ENCODE measurements around the gene STXBP5. TPM values are rescaled to one million over a fixed set of nuclear protein-coding genes. Genes with fewer than 3 reads are reported as not detected.

Gene STXBP5
- total RNA-seq, 3 donors from 2014 or later (not counting 1 experiment from before 2014, with no cell fraction given): 22.9 to 43.9 (median 35.9) TPM

DNA sequence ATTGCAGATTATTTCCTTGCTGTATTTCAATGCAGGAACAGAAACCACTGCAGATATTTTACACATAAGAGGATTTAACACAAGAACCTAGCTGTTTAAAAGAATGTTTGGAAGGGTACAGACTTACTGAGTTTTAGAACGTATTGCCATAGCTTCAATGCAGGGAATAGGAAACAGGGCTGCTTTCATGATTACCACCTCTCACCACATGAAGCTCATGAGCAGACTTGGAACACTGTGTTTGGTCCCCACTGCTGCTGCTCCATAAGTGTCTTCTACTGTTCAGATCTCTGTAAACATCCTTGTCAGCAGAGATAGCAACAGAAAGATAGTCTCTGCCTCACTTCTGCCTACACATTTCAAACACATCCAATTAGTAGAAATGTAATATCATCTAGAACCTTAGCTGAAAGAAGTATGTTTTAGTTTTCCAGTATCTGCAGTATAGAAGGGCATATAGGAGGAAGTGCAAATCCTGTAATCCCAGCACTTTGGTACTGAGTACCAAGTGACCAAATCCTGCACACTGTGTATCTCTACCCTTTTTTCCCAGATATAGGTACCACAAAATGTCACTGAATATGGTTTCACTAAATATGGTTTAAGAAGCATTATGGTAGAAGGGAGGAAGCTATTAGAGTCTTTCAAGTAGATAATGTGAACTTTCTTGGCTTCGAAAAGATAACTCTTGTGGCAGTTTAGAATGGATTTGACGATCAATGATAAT is 51.9 kb downstream of the STXBP5 start:
- DNase-seq: no peak

DNA sequence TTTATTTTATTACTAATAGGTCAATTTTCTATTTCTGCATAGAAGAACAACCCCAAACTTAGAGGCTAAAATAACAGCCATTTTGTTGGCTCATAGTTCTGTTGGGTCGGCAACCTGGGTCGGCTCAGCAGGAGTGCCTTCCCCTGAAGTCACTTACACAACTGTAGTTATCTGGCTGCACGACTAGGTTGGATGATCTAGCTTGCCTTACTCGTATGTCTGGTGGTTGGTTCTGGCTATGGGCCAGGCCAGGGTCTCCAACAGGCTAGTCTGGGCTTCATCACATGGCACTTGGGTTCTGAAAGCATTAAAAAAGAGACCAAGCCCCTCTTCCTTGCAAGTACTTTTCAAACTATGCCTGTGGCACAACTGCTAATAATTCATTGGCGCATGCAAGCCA is 53.5 kb downstream of the STXBP5 start:
- Histone ChIP-seq H3K36me3 (ENCODE audit: control insufficient read depth, insufficient read depth, low read length) (no peaks in the 10 kb centered on the region), H3K27ac (ENCODE audit: low read length) (no peak overlapping the region), H3K4me1 (ENCODE audit: control insufficient read depth, insufficient read depth, low read length) (no peaks in the 10 kb centered on the region), H3K27me3 (ENCODE audit: control insufficient read depth, insufficient read depth, low read length) (no peaks in the 10 kb centered on the region), H3K4me3 (ENCODE audit: low read length) (no peak overlapping the region), H3K9me3 (ENCODE audit: control insufficient read depth, insufficient read depth, low read length) (no peaks in the 10 kb centered on the region)
- Mint-ChIP-seq H3K27me3 (ENCODE audit: low read depth in 2 of 2) (no peaks in the 10 kb centered on the region), H3K27ac (no peak overlapping the region), H3K9me3 (no peaks in the 10 kb centered on the region), H3K36me3 (no peaks in the 10 kb centered on the region), H3K4me3 (no peak overlapping the region), H3K4me1 (peaks cover 0 to 3% of the 10 kb centered on the region in 2 donors)
- intact Hi-C loops (cut with micrococcal nuclease): no loop called here
- TF ChIP-seq, protein P1, sequence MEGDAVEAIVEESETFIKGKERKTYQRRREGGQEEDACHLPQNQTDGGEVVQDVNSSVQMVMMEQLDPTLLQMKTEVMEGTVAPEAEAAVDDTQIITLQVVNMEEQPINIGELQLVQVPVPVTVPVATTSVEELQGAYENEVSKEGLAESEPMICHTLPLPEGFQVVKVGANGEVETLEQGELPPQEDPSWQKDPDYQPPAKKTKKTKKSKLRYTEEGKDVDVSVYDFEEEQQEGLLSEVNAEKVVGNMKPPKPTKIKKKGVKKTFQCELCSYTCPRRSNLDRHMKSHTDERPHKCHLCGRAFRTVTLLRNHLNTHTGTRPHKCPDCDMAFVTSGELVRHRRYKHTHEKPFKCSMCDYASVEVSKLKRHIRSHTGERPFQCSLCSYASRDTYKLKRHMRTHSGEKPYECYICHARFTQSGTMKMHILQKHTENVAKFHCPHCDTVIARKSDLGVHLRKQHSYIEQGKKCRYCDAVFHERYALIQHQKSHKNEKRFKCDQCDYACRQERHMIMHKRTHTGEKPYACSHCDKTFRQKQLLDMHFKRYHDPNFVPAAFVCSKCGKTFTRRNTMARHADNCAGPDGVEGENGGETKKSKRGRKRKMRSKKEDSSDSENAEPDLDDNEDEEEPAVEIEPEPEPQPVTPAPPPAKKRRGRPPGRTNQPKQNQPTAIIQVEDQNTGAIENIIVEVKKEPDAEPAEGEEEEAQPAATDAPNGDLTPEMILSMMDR (IDR thresholded peaks at IDR 0.05): no peak
- 97% methylated on average over 5 of the region's 5 CpGs for WGBS (ENCODE audit: insufficient coverage)
- ATAC-seq: no peak
- no peak for DNase-seq

More for the DNA sequence above, 51.9 kb downstream of the STXBP5 start:
- WGBS (ENCODE audit: insufficient coverage): 91% methylated on average over 3 of the region's 3 CpGs
- H3K27ac ChIP-seq (ENCODE audit: low read length): no peak overlapping the region
- Mint-ChIP-seq H3K27ac (no peak overlapping the region), H3K27me3 (ENCODE audit: low read depth in 2 of 2) (no peaks in the 10 kb centered on the region), H3K4me3 (no peak overlapping the region), H3K4me1 (no peaks in the 10 kb centered on the region), H3K9me3 (no peaks in the 10 kb centered on the region), H3K36me3 (no peaks in the 10 kb centered on the region)
- TF ChIP-seq, protein P1 (IDR thresholded peaks at IDR 0.05): no peak
- H3K27me3 ChIP-seq (ENCODE audit: control insufficient read depth, insufficient read depth, low read length): no peaks in the 10 kb centered on the region
- no peaks in the 10 kb centered on the region for H3K4me1 ChIP-seq (ENCODE audit: control insufficient read depth, insufficient read depth, low read length)
- H3K9me3 ChIP-seq (ENCODE audit: control insufficient read depth, insufficient read depth, low read length): no peaks in the 10 kb centered on the region
- H3K36me3 ChIP-seq (ENCODE audit: control insufficient read depth, insufficient read depth, low read length): no peaks in the 10 kb centered on the region
- no peak overlapping the region for H3K4me3 ChIP-seq (ENCODE audit: low read length)
- no peak for ATAC-seq
- intact Hi-C loops (cut with micrococcal nuclease): no loop called here

DNA sequence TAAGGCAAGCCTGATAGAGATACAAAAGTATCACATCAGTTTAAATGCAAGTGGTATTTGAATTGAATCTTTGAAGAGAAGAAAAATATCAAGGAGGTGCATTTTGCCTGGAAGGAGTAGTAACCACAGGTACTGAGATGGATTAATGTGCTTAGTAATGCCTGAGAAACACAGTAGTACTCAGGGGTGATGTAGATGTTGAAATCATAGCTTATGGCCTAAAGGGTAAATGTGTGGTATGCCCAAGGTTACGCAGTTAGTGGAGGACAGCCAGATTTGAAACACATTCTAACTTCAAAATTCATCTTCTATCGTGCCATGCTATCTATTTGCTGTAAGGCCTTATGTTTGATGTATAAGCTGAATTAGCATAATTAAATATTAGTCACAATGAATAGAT is 55.9 kb downstream of the STXBP5 start:
- Histone ChIP-seq H3K36me3 (ENCODE audit: control insufficient read depth, insufficient read depth, low read length) (peaks cover 2% of the 10 kb centered on the region), H3K9me3 (ENCODE audit: control insufficient read depth, insufficient read depth, low read length) (no peaks in the 10 kb centered on the region), H3K4me1 (ENCODE audit: control insufficient read depth, insufficient read depth, low read length) (no peaks in the 10 kb centered on the region), H3K4me3 (ENCODE audit: low read length) (no peak overlapping the region), H3K27me3 (ENCODE audit: control insufficient read depth, insufficient read depth, low read length) (no peaks in the 10 kb centered on the region), H3K27ac (ENCODE audit: low read length) (no peak overlapping the region)
- no peaks in the 10 kb centered on the region for H3K9me3 Mint-ChIP-seq
- TF ChIP-seq, protein P1 (IDR thresholded peaks at IDR 0.05): no peak
- H3K27me3 Mint-ChIP-seq (ENCODE audit: low read depth in 2 of 2): no peaks in the 10 kb centered on the region
- H3K4me1 Mint-ChIP-seq: peaks cover 0 to 3% of the 10 kb centered on the region in 2 donors
- intact Hi-C loops (cut with micrococcal nuclease): no loop called here
- no peaks in the 10 kb centered on the region for H3K36me3 Mint-ChIP-seq
- DNase-seq (no peak), ATAC-seq (no peak)
- no peak overlapping the region for H3K4me3 Mint-ChIP-seq
- WGBS (ENCODE audit: insufficient coverage): no CpG with 5 or more reads among the region's 2 CpGs
- H3K27ac Mint-ChIP-seq: no peak overlapping the region

DNA sequence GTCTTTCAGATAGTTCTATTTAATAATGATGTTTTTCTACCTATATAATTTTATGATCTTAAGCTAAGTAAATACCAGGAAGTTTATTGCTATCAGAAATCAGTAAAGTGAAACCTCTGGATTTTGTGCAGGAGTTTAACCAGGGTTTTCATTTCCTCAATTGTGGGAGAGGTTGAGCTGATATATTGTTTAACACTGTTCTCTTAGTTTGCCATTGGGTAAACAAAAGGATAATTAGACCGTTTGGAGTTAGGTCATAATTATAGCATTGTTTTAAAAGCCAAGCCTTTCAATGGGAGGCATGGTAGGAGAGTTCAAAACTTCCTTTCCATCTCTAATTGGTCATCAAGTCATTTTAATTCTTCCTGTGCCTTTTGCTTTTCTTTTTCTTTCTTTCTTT is 58.7 kb downstream of the STXBP5 start:
- Histone ChIP-seq H3K4me1 (ENCODE audit: control insufficient read depth, insufficient read depth, low read length) (no peaks in the 10 kb centered on the region), H3K4me3 (ENCODE audit: low read length) (no peak overlapping the region), H3K36me3 (ENCODE audit: control insufficient read depth, insufficient read depth, low read length) (peaks cover 12% of the 10 kb centered on the region), H3K9me3 (ENCODE audit: control insufficient read depth, insufficient read depth, low read length) (no peaks in the 10 kb centered on the region), H3K27ac (ENCODE audit: low read length) (no peak overlapping the region), H3K27me3 (ENCODE audit: control insufficient read depth, insufficient read depth, low read length) (no peaks in the 10 kb centered on the region)
- peaks cover 18% of the 10 kb centered on the region for H3K36me3 Mint-ChIP-seq
- no peaks in the 10 kb centered on the region for H3K27me3 Mint-ChIP-seq (ENCODE audit: low read depth in 2 of 2)
- ATAC-seq (no peak), DNase-seq (no peak)
- H3K4me1 Mint-ChIP-seq: peaks cover 5 to 10% of the 10 kb centered on the region in 2 donors
- WGBS (ENCODE audit: insufficient coverage): no CpG with 5 or more reads among the region's 1 CpG
- intact Hi-C loops (cut with micrococcal nuclease): no loop called here
- no peak overlapping the region for H3K27ac Mint-ChIP-seq
- no peaks in the 10 kb centered on the region for H3K9me3 Mint-ChIP-seq
- TF ChIP-seq, protein P1 (IDR thresholded peaks at IDR 0.05): no peak
- no peak overlapping the region for H3K4me3 Mint-ChIP-seq
